Stimulated activated CD4-positive, alpha-beta T cell treated with anti-CD3 and anti-CD28 coated beads, Interleukin-15, amount 100 ng/mL, for 48 hours (primary cell): ENCODE data around the gene RAMP1.

Source experiments
- DNase-seq, 2 donors: peaks; one replicate each; pipeline ENCODE4 v3.0.0-alpha.2; 2020; ENCODE audit warnings: low read depth in 2 of 2

Gene RAMP1

GRCh38 chr2:237917696-237918374, 58.4 kb downstream of the RAMP1 start:
- DNase-seq, result no peak

- no peak for DNase-seq
Observed at GRCh38 chr2:237919593-237919992, 60.2 kb downstream of the RAMP1 start.

- no peak for DNase-seq
Observed at GRCh38 chr2:237920673-237921072, 61.2 kb downstream of the RAMP1 start.

- DNase-seq, result no peak
Observed at GRCh38 chr2:237921967-237922492, 62.6 kb downstream of the RAMP1 start.

- peak in 1 of 2 donors; percentile 17 for DNase-seq
Observed at GRCh38 chr2:237922641-237923361, 63.4 kb downstream of the RAMP1 start.

- DNase-seq, result peak; percentile 56 to 75
Observed at GRCh38 chr2:237923481-237924163, 64.2 kb downstream of the RAMP1 start.

- no peak for DNase-seq
Observed at GRCh38 chr2:237924164-237924534, 64.7 kb downstream of the RAMP1 start.

- DNase-seq, result no peak
Observed at GRCh38 chr2:237927135-237927534, 67.7 kb downstream of the RAMP1 start.

GRCh38 chr2:237927986-237928385, 68.6 kb downstream of the RAMP1 start:
- DNase-seq, result no peak

GRCh38 chr2:237929979-237930378, 70.6 kb downstream of the RAMP1 start:
- no peak for DNase-seq

GRCh38 chr2:237931205-237931721, 71.8 kb downstream of the RAMP1 start:
- no peak for DNase-seq

- DNase-seq, result no peak
Observed at GRCh38 chr2:237932731-237933131, 73.3 kb downstream of the RAMP1 start.

GRCh38 chr2:237934186-237934585, 74.8 kb downstream of the RAMP1 start:
- no peak for DNase-seq

GRCh38 chr2:237935740-237936452, 76.5 kb downstream of the RAMP1 start:
- no peak for DNase-seq

GRCh38 chr2:237939251-237939650, 79.8 kb downstream of the RAMP1 start:
- DNase-seq, result no peak

GRCh38 chr2:237940828-237941227, 81.4 kb downstream of the RAMP1 start:
- no peak for DNase-seq

- DNase-seq, result no peak
Observed at GRCh38 chr2:237941239-237941638, 81.8 kb downstream of the RAMP1 start.

- no peak for DNase-seq
Observed at GRCh38 chr2:237942513-237942899, 83.1 kb downstream of the RAMP1 start.

- DNase-seq, result no peak
Observed at GRCh38 chr2:237943395-237944094, 84.1 kb downstream of the RAMP1 start.

GRCh38 chr2:237944302-237944701, 84.9 kb downstream of the RAMP1 start:
- DNase-seq, result no peak

- DNase-seq, result no peak
Observed at GRCh38 chr2:237946423-237946822, 87.0 kb downstream of the RAMP1 start.
